Activated CD4-positive, alpha-beta T cell treated with anti-CD3 and anti-CD28 coated beads for 48 hours (primary cell): ENCODE data around the gene PRMT7.
"Not testable (repeated sequence)": the region's sequence is repeated elsewhere in the genome, so short reads cannot be mapped to it uniquely, and the experiment has no call there.

Experiments
- DNase-seq: peaks from one replicate; pipeline ENCODE4 v3.0.0-alpha.2; 2020

The PRMT7 gene

DNA sequence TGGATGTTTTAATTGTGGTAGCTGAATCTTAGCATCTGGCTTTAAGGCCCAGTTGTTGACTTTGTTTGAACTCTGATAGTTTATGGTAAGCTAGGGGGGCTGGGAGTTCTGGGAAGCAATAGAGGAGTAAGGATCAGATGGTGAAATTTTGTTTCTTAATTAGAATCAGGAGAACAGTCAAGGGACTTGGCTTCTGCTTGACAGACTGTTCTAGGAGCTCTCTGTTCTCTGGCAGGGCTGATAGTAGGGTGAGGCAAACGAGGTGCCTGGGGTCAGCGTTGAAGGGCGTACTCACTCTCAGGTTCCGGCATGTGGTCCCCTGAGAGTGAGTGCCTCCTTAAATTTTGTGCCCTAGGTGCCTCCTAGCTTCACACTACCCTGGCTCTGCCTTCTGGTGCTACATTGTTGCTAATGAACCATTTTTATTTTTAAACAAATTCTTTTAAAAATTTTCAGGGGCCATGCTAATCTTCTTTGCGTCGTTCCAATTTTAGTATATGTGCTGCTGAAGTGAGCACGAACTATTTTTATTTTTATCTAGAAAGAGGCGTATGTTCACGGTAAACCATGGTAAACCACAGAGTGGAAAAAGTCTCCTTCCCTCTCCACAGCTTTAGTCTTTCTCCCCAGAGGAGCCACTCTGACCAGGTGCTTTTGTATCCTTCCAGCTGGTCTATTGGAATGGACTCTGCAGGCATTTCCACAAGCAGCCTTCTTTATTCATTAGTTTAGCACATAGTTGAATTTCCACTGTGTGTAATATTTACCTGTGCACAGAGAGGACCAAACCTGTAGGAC is 26.8 kb upstream of the PRMT7 start:
- DNase-seq: no peak

GRCh38 chr16:68284847-68285246 is 26.0 kb upstream of the PRMT7 start:
- DNase-seq: no peak

- no peak for DNase-seq
Observed at GRCh38 chr16:68285683-68286082, 25.1 kb upstream of the PRMT7 start.

DNA sequence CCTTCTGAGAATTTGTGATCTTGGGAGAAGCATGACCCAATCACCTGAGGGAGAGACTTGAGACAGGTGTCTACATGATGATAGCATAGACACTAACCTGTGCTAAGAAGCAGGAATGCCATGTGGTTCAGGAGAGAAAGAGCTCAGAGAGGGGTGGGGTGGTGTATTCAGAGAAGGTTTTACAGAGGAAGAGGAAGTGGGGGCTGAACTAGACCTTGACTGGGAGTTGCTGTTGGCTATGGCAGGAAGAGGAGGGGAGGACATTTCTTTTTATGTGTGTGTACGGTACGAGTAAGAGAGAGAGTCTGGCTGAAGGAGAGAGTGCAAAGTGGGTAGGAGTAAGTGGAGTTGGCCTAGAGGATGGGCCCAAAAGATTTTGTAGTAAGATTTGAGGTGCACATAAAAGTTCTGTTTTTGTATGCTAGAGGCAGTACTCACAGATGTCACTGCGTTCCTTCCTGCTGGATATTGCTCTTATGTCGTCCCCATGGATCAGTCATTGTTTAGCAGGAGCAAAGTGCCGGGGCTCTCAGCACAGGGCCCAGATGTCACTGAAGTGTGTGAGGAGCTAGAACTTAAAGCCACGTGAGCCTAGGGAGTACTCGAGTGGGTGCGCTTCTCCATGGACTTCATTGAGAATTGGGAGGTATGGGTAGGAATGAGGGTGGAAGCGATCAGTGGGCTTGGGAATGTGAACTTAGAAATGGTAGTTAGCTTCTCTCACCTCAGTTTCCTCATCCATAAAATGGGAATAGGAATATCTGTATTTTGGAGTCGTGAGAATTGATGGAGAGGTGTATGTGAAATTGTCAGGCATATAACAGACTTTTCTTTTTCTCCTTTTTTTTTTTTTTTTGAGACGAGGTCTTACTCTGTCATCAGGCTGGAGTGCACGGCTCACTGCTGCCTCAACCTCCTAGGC is 24.4 kb upstream of the PRMT7 start:
- no peak for DNase-seq

- peak; percentile 40 for DNase-seq
Observed at GRCh38 chr16:68287276-68288251, 23.3 kb upstream of the PRMT7 start.

DNA sequence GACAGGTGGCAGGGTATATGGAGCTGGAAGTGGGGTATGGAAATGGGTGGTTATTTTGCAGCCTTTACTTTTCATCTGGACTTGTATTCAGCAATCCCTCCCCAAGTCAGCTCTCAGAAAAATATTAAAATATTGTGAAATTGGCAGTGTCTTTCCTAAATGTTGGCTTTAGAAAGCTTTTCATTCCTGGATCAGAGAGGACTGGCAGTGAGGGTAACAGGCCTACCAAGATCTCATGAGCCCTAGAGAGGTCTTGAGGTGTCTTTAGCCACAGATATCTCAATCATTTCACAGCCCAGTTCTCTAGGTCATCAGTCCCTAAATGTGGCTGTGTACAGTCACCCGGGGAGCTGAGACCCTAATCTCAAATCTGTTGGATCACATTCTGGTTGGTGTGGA is 22.6 kb upstream of the PRMT7 start:
- DNase-seq: no peak

GRCh38 chr16:68288796-68289195 is 22.0 kb upstream of the PRMT7 start:
- DNase-seq: not testable (repeated sequence)

- no peak for DNase-seq
Observed at GRCh38 chr16:68289202-68289601, 21.6 kb upstream of the PRMT7 start.

DNA sequence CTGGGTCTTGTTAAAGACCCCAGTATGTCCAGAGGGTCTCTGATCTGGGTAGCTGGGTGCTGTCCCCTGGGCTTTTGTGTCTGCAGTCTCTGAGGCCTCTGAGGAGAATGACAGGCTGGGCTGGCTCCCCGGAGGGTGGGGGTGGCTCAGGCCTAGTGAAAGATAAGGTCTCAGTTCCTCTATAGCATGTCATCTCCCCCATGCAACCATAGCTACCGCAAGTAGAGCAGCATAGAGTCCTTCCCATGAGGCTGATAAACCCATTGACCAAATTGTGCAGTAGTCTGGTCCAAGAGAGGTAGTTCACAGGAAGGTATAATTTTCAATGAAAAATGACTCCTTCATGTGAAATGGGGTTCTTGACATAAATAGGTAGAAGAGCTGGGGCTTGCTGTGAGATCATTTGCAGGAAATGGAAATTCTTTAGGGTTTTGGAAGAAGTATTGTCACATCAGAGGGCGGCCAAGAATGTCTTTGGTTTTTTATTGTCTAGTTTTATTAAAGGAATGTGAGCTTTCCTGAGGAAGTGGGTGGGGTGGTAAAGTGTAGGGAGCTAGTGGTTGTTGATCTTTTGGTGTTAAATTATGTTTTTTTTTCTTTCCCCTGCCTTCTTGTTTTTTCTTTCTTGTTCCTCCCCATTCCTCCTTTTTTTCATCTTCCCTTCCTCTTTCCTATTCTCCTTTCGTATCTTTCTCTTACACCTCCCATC is 21.0 kb upstream of the PRMT7 start:
- peak; percentile 78 for DNase-seq

DNA sequence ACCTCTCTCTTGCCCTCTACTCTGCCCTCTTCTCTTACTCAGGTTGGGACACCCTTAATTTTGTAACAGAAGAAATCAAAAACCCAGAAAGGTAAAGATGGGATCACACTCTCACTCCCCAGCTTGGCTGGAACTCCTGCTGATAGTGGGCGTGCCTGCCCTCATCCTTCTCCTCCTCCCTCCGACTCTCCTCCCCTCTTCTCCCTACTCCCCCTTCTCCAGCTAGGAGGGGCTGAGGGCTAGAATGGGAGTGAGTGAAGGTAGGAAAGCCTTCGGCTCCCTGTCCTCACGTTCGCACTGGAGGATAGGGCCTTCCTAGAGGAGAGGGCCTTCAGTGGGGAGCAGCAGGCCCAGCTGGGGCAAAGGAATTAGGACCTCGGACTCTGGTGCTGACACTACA is 20.4 kb upstream of the PRMT7 start:
- no peak for DNase-seq

DNA sequence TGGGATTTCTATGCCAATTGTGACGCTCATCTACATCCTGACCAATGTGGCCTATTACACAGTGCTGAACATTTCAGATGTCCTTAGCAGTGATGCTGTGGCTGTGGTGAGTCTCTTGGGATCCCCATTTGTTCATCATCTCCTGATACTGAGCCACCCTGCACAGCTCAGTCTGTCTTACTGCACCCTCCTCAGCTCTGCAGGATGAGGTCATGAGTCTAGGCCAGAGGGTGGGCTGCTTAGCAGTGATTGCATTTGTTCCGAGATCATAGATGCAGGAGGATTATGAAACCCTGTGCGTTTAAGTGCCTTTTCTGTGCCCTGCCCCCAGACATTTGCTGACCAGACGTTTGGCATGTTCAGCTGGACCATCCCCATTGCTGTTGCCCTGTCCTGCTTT is 19.6 kb upstream of the PRMT7 start:
- DNase-seq: no peak

- DNase-seq: no peak
Observed at GRCh38 chr16:68292425-68292824, 18.4 kb upstream of the PRMT7 start.

DNA sequence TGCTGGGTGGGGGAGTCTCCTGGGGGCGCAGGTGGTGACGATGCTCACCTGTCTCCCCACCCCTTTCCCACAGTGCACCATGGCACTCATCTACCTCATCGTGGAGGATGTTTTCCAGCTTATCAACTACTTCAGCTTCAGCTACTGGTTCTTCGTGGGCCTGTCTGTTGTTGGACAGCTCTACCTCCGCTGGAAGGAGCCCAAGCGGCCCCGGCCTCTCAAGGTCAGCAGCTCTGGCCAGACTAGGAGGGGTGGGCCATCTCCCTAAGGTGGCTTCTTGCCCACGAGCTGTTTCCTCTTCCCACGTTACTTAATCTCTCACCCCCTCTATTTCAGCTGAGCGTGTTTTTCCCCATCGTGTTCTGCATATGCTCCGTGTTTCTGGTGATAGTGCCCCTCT is 14.5 kb upstream of the PRMT7 start:
- no peak for DNase-seq

DNA sequence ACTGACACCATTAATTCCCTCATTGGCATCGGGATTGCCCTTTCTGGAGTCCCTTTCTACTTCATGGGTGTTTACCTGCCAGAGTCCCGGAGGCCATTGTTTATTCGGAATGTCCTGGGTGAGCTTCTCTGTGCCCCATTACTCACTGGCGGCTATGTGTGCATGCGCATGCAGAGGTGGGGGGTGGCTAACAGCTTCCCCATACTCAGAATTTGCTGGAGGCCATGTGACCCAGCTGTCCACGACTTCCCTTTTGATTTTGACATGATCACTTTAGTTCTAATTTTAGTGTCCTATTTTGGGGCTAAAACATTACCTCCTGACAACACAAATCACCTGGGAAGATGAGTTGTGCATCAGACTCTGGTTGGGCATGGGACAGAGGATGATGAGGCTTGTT is 14.1 kb upstream of the PRMT7 start:
- no peak for DNase-seq

DNA sequence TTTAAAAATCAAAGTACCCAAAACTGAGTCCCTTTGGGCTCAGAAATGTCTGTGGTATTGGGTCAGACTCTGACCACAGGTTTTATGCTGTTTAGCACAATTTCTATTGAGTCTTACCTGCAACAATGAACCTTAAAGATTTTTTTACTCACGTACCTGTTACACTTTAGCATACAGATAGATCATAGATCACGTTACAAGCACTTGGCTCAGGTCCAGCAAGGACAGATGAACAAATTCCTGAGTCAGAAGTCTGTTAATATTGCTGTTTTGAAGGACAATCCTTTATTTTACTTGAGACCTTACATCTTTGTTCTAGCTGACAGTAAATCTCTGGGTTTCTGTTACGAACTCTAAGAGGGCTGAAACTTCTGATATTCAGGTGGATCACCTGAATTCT is 12.9 kb upstream of the PRMT7 start:
- no peak for DNase-seq

DNA sequence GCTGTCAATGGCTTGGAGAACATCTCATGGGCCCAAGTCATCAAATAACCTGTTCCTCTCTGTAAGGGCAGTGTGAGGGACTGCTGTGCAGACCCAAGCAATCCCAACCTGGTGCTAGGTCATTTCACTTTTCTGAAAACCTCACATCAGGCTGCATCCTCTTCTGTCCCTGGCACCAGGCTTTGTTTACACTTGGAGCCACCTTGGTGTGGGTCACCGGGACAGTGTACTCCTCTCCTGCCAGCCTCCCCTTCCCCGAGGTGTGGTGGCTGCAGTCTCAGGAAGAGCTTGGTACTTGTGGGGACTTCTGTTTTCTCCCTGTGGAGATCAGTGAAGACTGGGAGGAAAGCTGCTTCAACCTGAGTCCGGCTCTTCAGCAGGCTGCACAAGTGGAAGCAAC is 12.5 kb upstream of the PRMT7 start:
- no peak for DNase-seq

- DNase-seq: no peak
Observed at GRCh38 chr16:68298907-68299561, 11.8 kb upstream of the PRMT7 start.

DNA sequence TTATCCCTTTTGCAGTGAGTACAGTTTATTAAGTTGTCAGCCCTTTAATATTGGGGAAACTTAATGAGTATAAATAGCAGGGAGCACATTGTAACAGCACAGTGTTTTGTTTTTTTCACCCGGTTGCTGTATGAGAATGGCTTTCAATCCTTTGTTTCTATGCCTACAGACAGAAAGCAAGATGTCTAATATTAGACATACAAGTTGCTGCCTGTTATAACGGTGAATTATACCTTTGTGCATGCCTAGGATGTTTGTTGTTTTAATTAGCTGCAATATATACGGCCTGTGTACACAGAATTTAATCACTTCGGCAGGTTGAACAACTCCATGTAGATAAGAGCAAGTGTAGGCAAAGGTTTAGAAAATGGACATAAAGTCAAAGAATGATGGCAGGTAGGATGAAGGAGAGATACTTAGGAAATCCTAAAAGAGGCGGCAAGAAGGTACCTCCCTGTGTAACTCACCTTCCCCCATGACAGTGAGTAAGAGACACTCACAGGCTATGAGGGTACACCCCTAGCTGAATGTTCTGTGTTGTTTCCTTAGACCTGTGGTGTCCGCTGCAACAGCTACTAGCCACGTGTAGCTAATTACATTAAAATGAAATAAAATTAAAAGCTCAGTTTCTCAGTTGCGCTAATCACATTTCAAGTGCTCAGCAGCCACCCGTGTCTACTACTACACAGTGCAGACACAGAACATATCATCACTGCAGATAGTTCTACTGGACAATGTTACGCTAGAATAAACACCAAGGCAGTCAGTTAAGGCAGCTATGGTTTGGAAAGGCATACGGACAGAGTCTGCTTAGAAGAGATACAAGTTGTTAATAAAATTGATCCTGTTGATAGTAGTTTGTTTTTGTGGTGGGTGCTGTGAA is 11.0 kb upstream of the PRMT7 start:
- no peak for DNase-seq

GRCh38 chr16:68300734-68301459 is 9.9 kb upstream of the PRMT7 start:
- no peak for DNase-seq

DNA sequence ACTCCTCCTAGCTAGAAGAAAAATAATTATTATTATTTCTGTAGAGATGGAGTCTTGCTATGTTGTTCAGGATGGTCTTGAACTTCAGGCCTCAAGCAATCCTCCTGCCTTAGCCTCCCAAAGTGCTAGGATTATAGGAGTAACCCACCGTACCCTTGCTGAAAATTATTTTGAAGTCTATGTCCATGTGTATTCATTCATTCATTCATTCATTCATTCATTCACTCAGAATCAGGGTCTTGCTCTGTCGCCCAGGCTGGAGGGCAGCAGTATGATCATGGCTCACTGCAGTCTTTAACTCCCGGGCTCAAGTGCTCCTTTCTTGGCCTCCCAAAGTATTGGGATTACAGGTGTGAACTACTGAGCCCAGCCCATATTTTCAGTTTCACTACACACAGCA is 4.2 kb upstream of the PRMT7 start:
- DNase-seq: no peak
